Stimulated activated CD4-positive, alpha-beta T cell treated with anti-CD3 and anti-CD28 coated beads, Interleukin-4, amount 100 ng/mL, for 24 hours (primary cell): Measurements from ENCODE around the gene TIMM8B.
A peak's percentile ranks its signal among the peaks of the same experiment; 100 is the strongest.
"Not testable (repeated sequence)": the region's sequence is repeated elsewhere in the genome, so short reads cannot be mapped to it uniquely, and the experiment has no call there.

ENCODE experiments used
- DNase-seq: peaks from one replicate; pipeline ENCODE4 v3.0.0-alpha.2; 2020

Gene TIMM8B, protein sequence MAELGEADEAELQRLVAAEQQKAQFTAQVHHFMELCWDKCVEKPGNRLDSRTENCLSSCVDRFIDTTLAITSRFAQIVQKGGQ

DNA sequence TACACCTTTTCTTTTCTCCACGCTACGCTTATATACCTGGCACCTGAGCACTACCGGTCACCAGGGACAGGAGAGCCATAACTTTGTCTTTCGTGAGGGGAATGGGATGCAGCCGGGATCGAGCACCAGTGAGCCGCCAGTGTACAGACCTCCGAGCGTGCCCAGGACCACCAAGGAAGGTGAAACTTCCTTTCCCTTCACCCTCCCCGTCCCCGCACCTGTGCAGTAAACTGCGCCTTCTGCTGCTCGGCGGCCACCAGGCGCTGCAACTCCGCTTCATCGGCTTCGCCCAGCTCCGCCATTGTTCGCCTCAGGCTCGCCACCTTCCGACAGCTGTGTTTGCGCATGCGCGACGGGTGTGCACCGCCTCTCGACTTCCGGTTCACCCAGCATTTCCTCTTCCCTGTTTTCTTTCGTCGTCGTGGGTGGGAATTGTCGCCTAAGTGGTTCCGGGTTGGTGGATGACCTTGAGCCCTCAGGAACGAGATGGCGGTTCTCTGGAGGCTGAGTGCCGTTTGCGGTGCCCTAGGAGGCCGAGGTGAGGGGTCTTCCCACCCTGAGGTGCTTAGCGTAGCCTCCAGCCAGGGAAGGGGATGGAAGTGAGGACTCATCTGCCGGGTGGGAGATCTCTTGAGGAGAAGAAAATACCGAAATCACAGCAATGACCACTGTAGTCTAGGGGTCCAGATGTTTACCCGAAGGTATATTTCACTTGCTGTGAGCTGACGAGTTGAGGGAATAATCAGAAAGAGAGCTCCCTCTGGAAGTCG lies at the start of gene TIMM8B, which contains the start of gene SDHD:
Gene TIMM8B, minus strand, starts transcription at position 335 of the 770 bp plus-strand sequence. Its CDS starts 33 bp downstream, at position 302.
Gene SDHD, plus strand, starts transcription at position 452 of the 770 bp plus-strand sequence. Its CDS starts 35 bp downstream, at position 487.
- DNase-seq = peak; percentile 97

DNA sequence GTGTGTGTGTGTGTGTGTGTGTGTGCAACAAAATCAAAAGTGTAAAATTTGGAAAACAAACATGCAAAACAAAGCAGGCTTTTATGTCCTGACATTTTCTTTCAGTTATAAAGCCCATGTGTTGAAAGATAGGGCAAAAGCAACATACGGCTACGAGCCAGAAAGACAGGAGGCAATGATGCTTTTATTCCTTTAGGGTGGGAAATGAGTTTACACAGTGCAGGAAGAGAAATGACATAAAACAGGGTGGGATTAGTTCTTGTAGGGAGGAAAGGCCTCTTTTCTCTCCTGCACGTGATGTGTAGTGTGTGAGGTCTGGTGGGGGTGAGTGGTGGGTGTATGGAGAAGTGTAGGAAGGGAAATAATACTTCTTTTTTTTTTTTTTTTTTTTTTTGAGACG lies 47.9 kb upstream of the TIMM8B start:
- DNase-seq = no peak

DNA sequence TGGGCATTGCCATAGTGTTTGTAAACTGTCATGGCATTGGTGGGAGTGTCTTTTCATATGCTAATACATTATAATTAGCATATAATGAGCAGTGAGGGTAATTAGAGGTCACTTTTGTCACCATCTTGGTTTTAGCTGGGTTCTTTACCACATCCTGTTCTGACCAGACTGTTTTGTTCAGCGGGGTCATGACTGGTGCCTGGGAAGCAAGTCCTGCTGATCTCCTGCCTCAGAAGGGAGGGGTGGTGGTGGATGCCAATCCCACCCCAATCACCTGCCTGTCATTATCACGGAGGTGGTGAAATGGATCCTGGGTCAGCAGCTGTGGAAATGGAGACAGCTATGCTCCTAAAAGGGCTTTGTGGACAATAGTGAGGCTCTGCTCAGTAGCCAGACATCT lies 46.2 kb upstream of the TIMM8B start:
- no peak for DNase-seq

DNA sequence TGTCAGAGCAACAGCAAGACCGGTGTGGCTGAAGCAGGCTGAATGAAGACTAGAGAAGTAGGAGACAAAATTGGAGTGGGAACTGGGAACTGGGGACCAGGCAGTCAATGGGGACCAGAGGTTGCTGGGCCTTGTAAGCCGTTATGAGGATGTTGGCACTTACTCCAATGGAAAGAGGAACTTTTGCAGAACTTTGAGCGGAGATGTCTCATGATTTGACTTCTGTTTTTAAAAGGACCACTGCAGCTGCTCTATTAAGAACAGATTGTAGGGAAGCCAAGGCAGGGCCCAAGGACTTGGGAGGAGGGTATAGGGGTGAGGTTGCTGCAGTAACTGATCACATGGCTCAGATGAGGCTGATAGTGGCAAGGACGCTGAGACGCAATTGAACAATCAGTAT lies 43.1 kb upstream of the TIMM8B start:
- no peak for DNase-seq

DNA sequence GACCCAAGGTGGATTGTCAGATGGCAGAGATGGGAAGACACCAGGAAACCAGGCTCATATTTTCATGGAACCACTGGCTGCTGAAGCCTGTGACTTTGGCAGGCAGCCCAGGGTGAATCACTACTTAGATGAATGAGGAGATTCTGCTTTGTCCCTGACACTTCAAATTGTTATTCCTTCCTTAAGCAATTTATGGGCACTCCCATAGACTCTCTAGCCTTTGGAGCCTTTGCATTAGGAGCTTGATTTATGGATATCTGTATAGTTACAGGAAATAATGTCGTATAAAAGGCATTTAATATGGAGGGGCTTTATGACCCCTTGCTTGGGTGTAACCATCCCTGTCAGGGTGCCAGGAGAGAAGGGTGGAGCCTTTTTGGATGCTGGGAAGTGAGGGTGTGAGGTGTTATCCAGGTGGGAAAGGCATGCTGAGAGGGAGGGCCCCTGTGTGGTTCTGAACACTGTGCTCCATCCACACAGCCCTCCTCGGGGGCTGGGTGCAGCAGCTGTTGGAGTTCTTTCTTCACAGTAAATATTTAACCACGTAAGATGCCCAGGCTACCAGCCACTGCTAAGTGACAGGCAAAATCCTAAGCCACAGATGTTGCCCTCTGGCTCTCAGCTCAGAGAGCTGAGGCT lies 42.0 kb upstream of the TIMM8B start:
- no peak for DNase-seq

DNA sequence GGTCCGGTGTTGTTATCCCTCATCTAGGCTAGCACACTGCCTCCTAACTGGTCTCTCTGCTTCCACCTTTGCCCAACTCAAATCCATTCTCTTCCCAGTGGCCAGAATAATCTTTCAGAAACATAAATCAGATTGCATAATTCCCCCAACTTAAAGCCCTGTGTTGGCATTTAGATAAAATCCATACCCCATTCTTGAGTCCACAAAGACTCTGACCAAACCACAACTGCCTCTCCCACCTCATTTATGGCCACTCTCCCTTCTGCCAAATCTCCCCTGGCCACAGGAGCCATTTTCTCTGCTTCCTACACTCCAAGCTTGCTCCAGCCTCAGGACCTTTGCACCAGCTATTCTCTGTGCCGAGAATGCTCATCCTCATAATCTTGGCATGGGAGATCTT lies 40.5 kb upstream of the TIMM8B start:
- no peak for DNase-seq

DNA sequence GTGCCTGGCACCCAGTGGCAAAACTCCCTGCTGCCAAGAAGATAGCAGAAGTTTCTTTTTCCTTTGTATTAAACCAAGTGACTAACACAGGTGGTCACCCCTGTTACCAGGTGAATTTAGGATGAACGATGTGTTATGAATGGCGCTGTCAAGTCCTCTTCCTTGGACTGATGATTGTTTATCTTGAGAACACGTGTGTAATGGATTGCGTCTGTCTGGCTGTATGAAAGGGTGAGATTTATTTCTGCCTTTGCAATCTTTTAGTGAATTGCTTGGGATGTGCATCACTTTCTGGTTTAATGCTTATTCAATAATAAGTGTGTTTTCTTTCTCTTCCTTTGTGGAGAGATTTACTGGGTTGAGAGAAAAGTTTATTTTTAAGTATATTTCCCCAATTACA lies 36.6 kb upstream of the TIMM8B start:
- DNase-seq = no peak

DNA sequence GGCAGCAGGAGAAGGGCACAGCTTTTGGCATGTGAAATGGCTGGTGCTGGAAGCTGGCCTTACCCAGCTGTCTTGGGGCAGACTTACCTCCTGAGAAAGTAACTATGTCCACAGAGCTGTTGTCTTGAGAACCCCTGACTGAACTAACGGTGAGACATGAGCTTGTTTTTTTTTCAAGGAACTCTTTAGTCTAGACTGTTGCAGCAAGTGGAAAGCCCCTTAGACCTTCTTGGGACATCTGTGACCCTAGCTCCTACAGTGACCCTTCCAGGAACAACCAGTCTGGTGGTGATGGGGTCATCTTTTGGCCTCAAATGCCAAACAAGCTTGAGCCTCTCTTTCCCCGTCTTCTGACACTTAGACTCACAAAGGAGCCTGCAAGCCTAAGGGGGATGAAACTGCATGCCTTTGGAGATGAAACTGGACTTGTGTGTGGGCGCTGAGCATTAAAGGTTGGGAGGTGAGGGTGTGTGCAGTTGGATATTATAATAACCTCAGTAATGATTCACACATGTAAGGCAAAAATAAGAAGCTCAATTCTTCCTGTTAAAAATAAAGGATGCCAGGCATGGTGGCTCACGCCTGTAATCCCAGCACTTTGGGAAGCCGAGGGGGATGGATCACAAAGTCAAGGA lies 35.5 kb upstream of the TIMM8B start:
- no peak for DNase-seq

DNA sequence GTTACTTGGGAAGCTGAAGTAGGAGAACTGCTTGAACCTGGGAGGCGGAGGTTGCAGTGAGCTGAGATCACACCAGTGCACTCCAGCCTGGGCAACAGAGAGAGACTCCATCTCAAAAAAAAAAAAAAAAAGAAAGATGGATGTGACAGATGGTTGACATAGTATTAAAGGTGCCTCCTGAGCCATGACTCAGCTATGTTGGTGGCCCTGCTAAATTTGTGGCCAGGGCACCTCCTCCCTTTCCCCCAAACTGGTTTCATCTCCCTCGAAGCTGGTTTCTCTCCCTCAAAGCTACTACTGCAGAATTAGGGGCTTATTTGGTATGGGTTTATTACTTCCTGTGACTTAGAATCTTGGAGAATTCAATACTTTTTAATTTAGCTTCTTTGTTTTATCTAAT lies 31.6 kb upstream of the TIMM8B start:
- DNase-seq = no peak

DNA sequence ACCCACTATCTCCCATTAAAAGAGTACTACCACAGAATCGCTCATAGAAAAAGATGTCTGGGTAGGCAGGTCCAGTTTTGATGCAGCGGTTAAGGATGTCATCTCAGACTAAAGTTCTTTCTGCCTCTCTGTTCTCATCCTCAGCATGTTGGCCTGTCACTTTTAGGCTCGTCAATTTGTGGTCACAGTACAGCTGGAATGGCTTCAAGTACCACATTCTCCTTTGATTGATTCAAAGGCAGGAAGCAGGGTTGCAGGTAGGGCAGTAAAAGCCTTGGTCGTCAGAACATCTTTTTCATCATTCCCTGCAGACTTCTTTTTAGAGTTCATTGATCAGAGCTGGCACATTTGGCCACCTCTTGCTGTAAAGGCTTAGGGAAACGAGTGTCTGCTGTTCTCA lies 28.8 kb upstream of the TIMM8B start:
- no peak for DNase-seq

DNA sequence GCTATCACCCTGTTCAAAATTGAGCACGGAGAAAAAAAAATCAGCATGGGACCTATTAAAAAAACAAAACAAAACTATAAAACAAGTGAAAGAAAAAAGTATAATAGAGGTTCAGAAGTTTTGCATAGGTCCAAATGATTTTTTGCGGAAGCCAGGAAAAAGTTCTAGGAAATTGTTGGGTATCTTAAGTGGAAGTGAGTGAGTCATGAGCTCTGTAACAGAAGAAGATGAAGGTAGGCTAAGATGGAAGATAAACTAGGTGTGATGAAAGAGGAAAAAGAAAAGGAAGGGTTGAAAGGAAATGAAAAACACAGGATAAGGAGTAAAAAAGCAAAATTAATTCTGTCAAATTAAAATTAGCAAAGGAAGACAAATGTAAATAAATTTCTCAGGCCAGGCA lies 27.9 kb upstream of the TIMM8B start:
- no peak for DNase-seq

DNA sequence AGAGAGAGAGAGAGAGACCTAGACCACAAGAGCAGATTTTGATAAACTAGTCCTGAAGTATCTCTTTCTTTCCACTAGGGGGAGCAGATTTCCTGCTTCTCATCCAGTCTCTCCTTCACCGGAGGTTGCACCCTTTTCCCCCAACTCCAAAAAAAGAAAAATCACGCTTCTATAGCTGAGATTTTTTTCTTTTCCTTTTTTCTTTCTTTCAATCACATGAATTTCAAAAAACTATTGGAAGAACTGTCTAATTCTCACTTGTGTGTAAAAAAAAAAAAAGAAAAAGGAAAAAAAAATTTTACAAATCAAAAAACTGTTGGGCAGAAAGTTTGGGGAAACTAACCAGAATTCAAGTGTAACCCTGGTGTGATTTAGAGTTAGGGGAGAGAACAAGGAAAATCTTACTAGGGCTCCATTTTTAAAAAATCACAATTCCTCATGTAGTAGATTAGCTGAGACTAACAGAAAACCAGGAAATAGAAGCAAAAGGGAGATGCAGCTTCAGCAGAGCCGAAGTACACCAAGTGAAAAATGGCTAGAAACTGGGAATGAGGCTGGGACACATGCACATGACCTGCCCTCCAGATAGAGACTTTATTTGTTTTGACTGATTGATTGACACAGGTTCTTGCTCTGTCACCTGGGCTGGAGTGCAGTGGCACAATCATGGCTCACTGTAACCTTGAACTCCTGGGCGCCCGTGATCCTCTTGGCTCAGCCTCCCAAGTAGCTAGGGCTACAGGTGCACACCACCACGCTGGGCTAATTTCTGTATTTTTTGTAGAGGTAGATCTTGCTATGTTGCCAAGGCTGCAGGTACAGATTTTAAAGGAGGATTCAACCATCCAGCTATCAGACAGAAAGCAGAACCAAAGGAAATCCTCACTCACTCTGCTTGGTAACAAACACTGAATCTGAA lies 27.2 kb upstream of the TIMM8B start:
- DNase-seq = no peak

DNA sequence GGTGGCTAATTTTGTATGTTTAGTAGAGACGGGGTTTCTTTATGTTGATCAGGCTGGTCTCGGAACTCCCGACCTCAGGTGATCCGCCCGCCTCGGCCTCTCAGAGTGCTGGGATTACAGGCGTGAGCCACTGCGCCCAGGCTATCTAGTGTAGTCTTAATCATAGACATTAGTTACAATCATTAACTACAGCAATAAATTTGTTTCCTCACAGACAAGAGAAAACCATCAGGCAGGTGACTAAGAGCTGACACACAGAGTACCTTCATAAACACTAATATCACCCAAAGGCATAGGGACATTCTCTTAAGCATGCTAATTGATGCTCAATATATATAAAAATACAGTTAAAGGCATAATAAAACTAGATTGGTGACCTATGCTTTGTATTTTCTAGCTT lies 19.5 kb upstream of the TIMM8B start:
- DNase-seq = no peak

DNA sequence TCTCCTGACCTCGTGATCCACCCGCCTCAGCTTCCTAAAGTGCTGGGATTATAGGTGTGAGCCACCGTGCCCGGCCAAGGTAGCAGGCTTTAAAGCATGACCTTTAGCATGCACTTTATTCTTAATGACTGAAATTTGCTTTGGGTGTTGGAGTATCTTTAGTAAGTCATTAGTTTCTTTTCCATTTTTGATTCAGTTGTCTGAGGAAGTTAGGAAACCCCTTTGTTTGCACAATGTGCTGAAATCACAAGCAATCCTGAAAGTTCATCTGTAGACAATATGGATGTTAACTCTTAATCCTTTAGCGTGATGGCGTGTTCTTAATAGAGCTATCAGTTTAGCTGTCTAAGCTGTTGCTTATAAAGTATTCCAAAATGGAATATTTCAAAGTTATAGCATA lies 16.9 kb upstream of the TIMM8B start:
- no peak for DNase-seq

DNA sequence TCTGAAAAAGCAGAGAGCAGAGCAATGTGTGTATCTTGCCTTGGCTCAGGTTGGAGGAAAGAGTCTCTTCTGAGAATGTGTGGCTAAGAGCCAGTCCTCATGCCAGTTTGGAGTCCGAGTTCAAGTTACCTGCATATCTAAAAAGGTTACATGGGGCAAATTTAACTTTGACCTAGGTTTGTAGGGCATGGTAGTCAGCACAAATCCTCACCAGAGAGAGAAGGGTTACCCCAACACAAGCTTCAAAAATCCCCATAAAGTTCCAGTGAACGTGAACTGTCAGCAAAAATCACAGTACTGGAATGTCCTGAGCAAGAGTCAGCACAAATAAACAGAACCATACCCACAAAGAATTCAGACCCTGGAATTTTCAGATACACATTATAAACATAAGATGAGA lies 13.9 kb upstream of the TIMM8B start:
- no peak for DNase-seq

DNA sequence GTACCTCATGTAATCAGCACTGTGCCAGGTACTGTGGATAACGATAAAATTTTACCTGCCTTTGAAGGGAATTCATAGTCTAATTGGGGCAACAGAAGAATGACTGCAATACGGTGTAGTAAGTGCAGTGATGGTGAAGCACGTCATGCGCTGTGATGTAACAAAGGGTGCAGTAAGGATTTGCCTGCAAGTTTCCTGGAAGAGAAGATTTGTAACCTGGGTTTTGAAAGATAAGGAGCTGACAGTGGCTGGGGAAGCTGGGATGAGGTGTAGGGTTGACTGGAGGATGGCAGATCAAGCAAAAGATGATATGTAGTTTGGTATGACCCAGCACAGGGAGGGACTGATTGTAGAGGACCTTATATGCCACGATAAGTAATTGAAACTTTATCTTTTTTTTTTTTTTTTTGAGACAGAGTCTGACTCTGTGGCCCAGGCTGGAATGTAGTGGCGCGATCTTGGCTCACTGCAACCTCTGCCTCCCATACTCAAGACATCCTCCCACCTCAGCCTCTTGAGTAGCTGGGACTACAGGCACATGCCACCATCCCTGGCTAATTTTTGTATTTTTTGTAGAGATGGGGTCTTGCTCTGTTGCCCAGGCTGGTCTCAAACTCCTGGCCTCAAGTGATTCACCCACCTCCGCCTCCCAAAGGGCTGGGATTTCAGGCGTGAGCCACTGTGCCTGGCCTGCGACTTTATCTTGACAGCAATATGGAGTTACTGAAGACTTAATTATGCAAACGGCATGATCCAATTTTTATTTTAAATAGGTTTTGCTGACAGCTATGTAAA lies 11.4 kb upstream of the TIMM8B start:
- no peak for DNase-seq

DNA sequence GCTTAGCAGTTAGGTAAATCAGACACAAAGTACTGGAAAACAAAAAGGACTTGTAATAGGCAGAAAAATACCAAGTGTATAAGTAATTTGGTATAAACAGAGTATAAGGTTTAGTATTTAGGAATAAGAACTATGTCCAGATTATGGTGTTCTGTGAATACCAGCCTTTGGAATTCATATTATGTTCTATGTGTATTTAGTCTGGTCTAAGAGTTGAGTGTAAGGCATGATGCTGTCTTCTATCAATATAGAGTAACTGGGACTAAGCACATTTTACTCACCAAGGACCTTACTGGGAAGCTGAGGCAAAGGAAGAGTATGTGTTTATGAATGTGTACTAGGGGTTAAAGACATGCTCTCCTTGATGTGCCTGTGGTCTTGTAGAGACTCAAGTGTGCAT lies 9.6 kb upstream of the TIMM8B start:
- no peak for DNase-seq

DNA sequence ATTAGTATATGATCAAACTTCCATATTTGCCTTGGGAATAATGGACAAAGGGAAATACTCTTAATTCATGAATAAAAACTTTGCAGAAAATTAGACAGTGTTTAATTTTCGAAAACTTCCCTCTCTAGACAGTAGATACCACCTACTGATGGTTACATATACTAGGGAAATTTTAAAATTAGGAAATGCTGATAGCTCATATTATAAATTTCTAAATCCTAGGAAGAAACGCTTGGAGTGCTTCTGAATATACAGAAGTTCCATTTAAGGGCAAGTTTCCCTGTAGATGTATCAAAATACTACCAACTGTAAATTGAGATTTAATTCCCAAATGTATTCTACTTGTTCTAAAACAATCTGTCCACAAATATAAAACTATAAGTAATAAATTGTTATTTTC lies 8.7 kb upstream of the TIMM8B start:
- not testable (repeated sequence) for DNase-seq

DNA sequence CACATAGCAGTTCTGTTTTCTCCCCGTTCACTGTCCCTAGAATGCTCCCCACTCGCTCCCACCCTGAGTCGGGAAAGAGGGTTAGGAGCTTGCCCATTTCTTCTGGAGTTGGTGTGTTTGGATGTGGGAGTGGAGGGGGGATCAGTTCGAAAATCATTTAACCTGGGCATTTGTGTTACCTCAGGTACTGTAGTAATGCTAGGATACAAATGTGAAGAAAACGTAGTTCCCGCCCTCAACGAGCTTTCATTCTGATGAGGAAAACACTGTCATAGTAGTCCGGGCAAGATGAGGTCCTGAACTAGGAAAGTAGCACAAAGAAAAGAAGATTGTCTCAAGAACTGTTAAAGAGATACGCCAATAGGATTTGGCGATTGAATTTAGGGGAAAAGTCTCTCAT lies 656 bp upstream of the TIMM8B start:
- no peak for DNase-seq

DNA sequence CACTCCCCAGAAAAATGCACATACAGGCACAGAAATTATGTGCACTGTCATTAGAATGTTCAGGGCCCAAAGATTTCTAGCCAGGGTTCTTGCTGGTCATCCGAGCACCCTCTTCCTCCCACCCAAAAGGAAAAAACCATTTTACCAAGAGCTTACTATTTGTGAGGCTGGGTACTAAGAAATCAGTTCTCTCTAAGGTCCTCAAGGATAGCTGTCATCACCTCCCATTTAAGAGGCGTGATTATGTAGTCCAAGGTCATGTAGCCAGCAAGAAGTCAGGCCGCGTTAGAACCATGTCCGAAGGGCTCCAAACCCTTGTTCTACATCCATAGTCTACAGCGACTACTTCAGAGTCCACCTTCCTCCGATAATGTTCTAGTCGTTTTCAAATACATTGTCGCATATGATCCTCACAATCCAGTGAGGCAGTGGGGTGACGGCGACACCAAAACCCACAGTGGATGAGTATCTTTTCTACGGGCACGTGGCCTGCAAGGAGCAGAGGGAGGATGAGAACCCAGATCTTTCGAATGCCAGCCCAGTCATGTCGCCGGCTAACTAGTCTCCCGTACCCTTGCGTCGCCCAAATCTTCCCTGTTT lies 634 bp downstream of the TIMM8B start:
- DNase-seq = peak; percentile 58

DNA sequence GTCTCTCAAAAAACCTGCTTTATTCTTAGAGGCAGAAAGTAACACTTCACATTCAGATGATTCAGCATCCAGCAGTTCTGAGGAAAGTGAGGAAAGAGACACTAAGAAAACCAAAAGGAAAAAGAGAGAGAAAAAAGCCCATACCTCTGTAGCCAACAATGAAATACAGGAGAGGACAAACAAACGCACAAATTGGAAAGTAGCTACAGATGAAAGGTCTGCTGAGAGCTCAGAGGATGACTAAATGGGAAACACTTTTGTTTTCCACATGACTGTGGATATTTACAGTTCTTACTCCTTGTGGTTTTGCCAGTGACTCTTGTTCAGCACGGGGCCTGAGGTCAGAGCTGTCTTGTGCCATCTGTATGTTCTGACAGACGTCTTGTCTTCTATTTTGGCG lies 3.8 kb downstream of the TIMM8B start:
- DNase-seq = peak; percentile 22
